Body of pancreas (tissue), 4 donors: ENCODE measurements around the gene VAX1.

Source experiments
- CTCF ChIP-seq, 7 experiments: fragments of 450-650 bp in 4 of 7; fragments of 200-600 bp in 3 of 7; sonication (generic) in 3 of 7; IDR thresholded peaks; one replicate each; pipeline ENCODE4 v1.5.1; 2016 to 2019; ENCODE audit warnings: antibody characterized with exemption in 7 of 7
- POLR2A ChIP-seq, 3 donors: fragments of 450-650 bp; IDR thresholded peaks; one replicate each; pipeline ENCODE4 v1.6.1; 2016; ENCODE audit warnings: antibody characterized with exemption in 3 of 3, mild to moderate bottlenecking in 2 of 3

- TF ChIP-seq CTCF (IDR thresholded peaks at IDR 0.05) = no peak
- no peak for TF ChIP-seq POLR2A (IDR thresholded peaks at IDR 0.05)
Measured at GRCh38 chr10:117162093-117163060, 24.3 kb upstream of the VAX1 start.
